HG02973 (cell line): Measurements from ENCODE around the gene STX16.

Experiments
- ATAC-seq: cut with Tn5 transposase; IDR thresholded peaks from one replicate; pipeline ENCODE4 v1.9.1; 2021; ENCODE audit warnings: moderate library complexity; ENCODE audit not compliant: unreplicated experiment

Gene STX16

GRCh38 chr20:58651946-58652605, 993 bp downstream of the STX16 start:
- peak; percentile 39 for ATAC-seq

DNA sequence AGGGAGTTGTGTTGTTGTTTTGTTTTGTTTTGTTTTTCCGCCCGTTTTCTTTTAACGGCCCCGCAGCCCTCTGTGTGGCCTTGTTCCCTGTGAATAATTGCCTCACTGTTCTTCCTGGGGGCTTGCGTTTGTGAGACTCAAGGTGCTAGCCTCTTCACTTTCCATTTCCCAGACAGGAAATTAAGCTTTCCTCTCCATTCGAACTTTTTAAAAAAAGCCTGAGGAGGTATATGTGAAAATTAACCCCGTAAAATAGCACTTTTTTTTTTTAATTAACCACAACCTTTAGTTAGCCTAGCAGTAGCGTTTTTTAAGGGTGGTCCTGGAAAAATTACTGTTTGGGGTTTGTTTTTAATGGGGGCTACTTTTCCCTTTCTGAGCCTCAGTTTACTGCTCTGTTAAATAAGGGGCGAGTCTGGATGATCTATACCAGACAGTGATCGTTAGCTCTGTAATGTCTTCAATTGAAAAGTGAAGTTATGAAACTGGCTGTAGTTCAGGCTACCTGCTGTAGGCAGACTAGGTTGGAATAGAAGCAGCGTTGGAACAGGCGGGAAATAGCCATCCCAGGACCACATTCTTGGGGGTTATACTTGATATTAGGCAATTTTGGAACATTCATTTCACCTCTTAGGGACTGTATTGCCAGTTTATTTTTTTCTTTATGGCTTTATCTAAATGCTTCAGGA, 1.7 kb downstream of the STX16 start:
- ATAC-seq, result no peak

DNA sequence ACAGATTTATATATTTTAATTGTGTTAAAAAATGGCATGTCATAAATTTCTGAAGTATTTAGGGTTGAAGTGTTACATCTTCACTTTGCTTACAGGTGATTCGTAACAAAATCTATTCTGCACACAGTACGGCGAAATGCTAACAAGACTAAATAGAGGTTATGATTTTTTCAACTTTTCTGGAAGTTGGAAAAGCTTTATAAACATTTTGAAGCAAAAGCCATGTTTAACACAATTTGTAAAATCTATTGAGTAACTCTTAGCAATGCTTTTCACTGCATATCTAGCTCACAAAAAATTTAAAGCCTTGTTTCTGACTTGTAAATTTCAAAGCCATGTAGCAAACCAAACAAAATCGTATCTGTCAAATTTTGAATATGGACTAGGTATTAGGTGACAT, 3.3 kb downstream of the STX16 start:
- no peak for ATAC-seq

GRCh38 chr20:58655328-58656107, 4.4 kb downstream of the STX16 start:
- no peak for ATAC-seq

GRCh38 chr20:58656831-58657230, 5.7 kb downstream of the STX16 start:
- ATAC-seq, result no peak

DNA sequence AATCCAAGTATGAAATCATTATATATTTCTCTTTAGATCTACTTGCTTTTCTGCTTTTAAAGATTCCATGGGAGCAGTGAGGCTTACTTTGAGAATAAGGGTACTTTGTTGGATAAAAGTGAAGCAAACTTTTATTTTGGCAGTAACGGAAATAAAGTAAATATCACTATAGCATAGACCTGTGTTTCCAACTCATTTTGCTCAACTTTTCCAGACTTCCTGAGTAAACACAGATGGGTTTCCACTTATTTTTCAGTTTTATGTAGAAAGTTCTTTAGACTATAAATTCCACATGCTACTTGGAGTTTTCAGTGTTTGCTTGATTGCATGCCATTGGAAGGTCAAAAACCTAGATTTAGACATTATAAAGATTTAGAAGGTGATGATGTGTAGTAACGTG, 6.2 kb downstream of the STX16 start:
- ATAC-seq, result no peak

GRCh38 chr20:58657986-58658385, 6.9 kb downstream of the STX16 start:
- no peak for ATAC-seq

GRCh38 chr20:58658760-58659159, 7.7 kb downstream of the STX16 start:
- no peak for ATAC-seq

DNA sequence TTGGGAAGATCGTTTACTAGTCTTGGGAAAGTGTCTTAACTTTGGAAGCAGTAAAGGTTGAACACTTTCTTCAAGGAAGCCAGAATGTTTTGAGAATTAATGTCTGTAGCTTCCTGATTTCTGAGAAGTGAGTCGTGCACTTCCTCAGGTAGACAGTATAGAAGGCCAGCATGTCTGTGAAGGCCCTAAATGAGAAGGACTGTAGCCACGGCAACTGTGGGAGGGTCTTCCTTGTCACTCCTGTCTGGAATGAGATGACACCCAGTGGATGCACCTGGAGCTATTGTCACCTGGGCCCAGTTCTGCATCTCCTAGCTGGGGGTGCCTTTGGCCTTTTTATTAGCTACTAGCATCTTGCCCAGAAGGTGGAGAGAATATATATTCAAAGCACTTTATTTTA, 8.8 kb downstream of the STX16 start:
- ATAC-seq, result no peak

- ATAC-seq, result no peak
Measured at GRCh38 chr20:58660855-58661597, 9.9 kb downstream of the STX16 start.

GRCh38 chr20:58661598-58662473, 10.8 kb downstream of the STX16 start:
- no peak for ATAC-seq

- ATAC-seq, result no peak
Measured at GRCh38 chr20:58664331-58664730, 13.2 kb downstream of the STX16 start.

DNA sequence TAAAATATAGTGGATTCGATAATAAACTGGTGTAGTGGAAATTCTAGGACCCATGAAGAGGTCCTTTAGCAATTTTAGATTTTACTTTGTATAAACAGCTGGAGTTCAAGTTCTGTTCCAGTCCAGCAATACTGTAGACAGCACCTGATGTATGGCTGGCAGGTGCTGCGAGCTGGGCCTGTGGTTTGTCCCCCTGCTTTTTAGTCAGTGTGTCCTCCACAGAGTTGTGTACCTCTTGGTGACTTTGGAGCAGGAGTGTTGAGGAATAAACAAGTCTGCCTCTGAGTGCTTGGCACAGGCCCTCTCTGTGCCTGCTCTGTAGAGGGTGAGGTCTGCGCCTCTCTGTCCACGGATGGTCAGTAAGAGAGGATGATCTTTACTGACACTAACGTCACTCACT, 13.8 kb downstream of the STX16 start:
- no peak for ATAC-seq

- no peak for ATAC-seq
Measured at GRCh38 chr20:58665606-58666005, 14.5 kb downstream of the STX16 start.

DNA sequence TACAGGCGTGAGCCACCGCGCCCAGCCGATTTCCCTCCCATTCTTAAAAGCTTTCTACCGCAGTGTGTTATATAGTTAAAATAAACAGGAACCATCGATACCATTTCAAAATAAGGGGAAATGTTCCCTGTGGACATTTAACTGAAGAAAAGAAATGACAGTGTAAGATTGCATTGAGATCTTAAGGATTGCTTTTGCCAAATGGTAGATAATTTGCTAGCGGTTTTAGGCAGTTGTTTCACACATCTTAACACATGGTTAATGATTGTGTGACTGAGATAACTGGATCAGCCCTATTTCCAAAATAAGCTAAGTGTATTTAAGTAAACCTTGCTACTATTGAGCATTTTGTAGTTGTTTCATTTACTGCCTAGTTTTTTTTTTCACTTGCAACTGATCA, 15.6 kb downstream of the STX16 start:
- no peak for ATAC-seq

DNA sequence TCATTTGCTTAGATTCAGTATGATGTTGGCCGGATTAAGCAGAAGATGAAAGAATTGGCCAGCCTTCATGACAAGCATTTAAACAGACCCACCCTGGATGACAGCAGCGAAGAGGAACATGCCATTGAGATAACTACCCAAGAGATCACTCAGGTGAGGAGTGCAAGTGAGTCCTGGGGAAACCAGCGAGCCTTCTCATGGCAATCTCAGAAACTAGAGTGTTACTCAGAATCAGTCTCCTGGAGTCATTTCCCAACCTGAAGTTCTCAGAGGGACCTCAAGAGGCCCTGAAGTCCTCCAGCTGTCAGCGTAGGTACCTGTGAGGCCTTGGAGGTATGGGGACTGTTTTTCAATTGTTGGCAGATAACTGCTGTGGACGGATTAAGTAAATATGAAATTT, 16.9 kb downstream of the STX16 start:
- no peak for ATAC-seq

GRCh38 chr20:58668901-58669286, 17.8 kb downstream of the STX16 start:
- no peak for ATAC-seq

DNA sequence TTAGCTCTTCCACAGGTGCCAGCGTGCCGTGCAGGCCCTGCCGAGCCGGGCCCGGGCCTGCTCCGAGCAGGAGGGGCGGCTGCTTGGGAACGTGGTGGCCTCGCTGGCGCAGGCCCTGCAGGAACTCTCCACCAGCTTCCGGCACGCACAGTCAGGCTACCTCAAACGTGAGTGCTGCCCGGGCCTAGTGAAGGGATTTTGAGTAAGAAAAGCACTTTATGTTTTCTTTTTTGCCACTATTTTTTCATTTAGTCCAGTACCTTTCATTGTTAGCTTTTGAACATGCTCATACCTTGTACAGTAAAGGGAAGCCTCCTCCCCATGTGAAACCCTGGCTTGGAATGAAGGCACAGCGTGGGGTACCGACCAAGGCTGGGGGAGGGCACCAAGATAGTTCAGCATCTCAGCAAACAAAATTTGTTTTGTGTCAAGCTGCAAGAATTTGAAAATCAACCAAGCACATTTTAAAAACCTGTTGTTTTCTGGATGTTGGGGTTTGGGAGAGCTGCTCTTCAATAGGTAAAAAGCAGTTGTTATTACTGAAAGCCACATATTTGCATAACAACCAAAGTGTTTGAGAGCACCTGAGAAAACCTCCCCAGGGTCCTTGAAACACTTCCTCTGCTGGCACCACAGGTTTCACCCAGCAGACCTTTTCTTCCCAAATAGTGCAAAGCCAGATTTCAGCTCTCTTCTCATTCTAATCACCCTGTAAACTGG, 18.4 kb downstream of the STX16 start:
- no peak for ATAC-seq

GRCh38 chr20:58670102-58670501, 19.0 kb downstream of the STX16 start:
- ATAC-seq, result no peak

DNA sequence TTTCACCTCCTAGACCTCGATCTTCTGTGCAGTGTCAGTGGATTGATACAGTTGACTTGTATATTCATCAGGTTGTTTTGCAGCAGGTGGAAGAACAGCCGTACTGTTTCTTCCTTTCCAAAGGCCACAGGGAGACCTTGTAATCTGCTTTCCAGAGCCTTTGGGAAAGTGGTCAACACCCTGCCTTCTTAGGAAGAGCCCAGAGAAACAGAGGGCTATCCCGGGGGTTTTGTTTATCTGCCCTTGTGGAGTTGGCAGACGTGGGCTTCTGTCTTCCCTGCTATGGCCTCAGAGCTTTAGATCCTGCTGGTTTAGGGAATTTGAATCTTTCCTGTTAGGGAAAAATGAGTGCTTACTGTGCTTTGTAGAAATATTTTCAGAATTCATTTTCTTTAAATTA, 19.6 kb downstream of the STX16 start:
- ATAC-seq, result no peak
